Esophagus (tissue), 2 donors: ENCODE data around the gene SEPTIN2. TPM values are rescaled to one million over a fixed set of nuclear protein-coding genes. Genes with fewer than 3 reads are reported as not detected.
"Not testable (repeated sequence)": the region's sequence is repeated elsewhere in the genome, so short reads cannot be mapped to it uniquely, and the experiment has no call there.

ENCODE experiments used
- H3K27ac ChIP-seq, 2 donors: one replicate each; pipeline ENCODE4 v1.5.1; 2013; ENCODE audit warnings: low read depth in 2 of 2, mild to moderate bottlenecking in 2 of 2, inconsistent platforms in 1 of 2, low read length in 1 of 2, moderate library complexity in 1 of 2
- H3K27me3 ChIP-seq, 2 donors: one replicate each; pipeline ENCODE4 v1.6.1; 2013; ENCODE audit warnings: low read length in 2 of 2, control low read depth in 1 of 2, mild to moderate bottlenecking in 1 of 2; ENCODE audit not compliant: insufficient read depth in 2 of 2, control insufficient read depth in 1 of 2
- H3K36me3 ChIP-seq, 2 donors: one replicate each; pipeline ENCODE4 v1.6.1; 2013; ENCODE audit warnings: low read length in 1 of 2; ENCODE audit not compliant: control insufficient read depth in 2 of 2, insufficient read depth in 2 of 2
- H3K4me1 ChIP-seq, 2 donors: one replicate each; pipeline ENCODE4 v1.6.1; 2013; ENCODE audit warnings: low read length in 1 of 2; ENCODE audit not compliant: control insufficient read depth in 2 of 2, insufficient read depth in 2 of 2
- H3K4me3 ChIP-seq, 2 donors: one replicate each; pipeline ENCODE4 v1.5.1; 2013; ENCODE audit warnings: low read length in 2 of 2, mild to moderate bottlenecking in 2 of 2, low read depth in 1 of 2, moderate library complexity in 1 of 2
- H3K9me3 ChIP-seq, 2 donors: one replicate each; pipeline ENCODE4 v1.6.1; 2013; ENCODE audit warnings: mild to moderate bottlenecking in 2 of 2, low read depth in 1 of 2, low read length in 1 of 2, moderate library complexity in 1 of 2; ENCODE audit not compliant: control insufficient read depth in 2 of 2, insufficient read depth in 1 of 2
- WGBS, 2 donors: extraction: QIAGEN DNeasy Blood & Tissue Kit; methylation state at CpG; one replicate each; pipeline ENCODE4 v1.1.7; 2013; 5-methylcytosine and 5-hydroxymethylcytosine counted together
- polyA plus RNA-seq, 2 donors: library from polyadenylated mRNA; stranded (reverse); fragments of 200-250 nt; gene quantifications; one replicate each; pipeline ENCODE4 v1.2.3, GENCODE V29; 2013
- donor health status: healthy with polysubstance abuse.
- donor health status: Bipolar disorder and iron deficiency.

The SEPTIN2 gene
- polyA plus RNA-seq, 2 donors: 63.6 to 95.6 TPM

GRCh38 chr2:241310917-241311566 lies 4.7 kb upstream of the SEPTIN2 start:
- Histone ChIP-seq H3K9me3 (no peaks in the 10 kb centered on the region), H3K4me3 (no peak overlapping the region), H3K27ac (no peak overlapping the region), H3K36me3 (peaks cover 0 to 4% of the 10 kb centered on the region in 2 donors), H3K27me3 (no peaks in the 10 kb centered on the region), H3K4me1 (peaks cover 0 to 3% of the 10 kb centered on the region in 2 donors)
- 89 to 91% methylated on average over 13 of the region's 13 CpGs for WGBS, 2 donors

GRCh38 chr2:241312082-241312481 lies 3.6 kb upstream of the SEPTIN2 start:
- Histone ChIP-seq H3K9me3 (no peaks in the 10 kb centered on the region), H3K27ac (no peak overlapping the region), H3K27me3 (no peaks in the 10 kb centered on the region), H3K4me3 (no peak overlapping the region), H3K36me3 (peaks cover 0 to 4% of the 10 kb centered on the region in 2 donors), H3K4me1 (peaks cover 0 to 3% of the 10 kb centered on the region in 2 donors)
- 39 to 57% methylated on average over 4 of the region's 4 CpGs for WGBS, 2 donors

- no peak overlapping the region for H3K27ac ChIP-seq
- peaks cover 0 to 3% of the 10 kb centered on the region in 2 donors for H3K4me1 ChIP-seq
- H3K4me3 ChIP-seq: no peak overlapping the region
- no peaks in the 10 kb centered on the region for H3K27me3 ChIP-seq
- peaks cover 0 to 3% of the 10 kb centered on the region in 2 donors for H3K36me3 ChIP-seq
- WGBS, 2 donors: 72 to 87% methylated on average over 8 of the region's 8 CpGs
- H3K9me3 ChIP-seq: no peaks in the 10 kb centered on the region
These were observed 2.1 kb upstream of the SEPTIN2 start for GRCh38 chr2:241313543-241314095.

- Histone ChIP-seq H3K9me3 (no peaks in the 10 kb centered on the region), H3K27me3 (no peaks in the 10 kb centered on the region), H3K36me3 (no peaks in the 10 kb centered on the region), H3K4me1 (peaks cover 0 to 3% of the 10 kb centered on the region in 2 donors), H3K4me3 (peak overlapping the region; percentile 58 to 96), H3K27ac (peak overlapping the region; percentile 99)
- 3% methylated on average over 38 of the region's 38 CpGs for WGBS, 2 donors
These were observed 1.3 kb upstream of the SEPTIN2 start for GRCh38 chr2:241314226-241315092.

DNA sequence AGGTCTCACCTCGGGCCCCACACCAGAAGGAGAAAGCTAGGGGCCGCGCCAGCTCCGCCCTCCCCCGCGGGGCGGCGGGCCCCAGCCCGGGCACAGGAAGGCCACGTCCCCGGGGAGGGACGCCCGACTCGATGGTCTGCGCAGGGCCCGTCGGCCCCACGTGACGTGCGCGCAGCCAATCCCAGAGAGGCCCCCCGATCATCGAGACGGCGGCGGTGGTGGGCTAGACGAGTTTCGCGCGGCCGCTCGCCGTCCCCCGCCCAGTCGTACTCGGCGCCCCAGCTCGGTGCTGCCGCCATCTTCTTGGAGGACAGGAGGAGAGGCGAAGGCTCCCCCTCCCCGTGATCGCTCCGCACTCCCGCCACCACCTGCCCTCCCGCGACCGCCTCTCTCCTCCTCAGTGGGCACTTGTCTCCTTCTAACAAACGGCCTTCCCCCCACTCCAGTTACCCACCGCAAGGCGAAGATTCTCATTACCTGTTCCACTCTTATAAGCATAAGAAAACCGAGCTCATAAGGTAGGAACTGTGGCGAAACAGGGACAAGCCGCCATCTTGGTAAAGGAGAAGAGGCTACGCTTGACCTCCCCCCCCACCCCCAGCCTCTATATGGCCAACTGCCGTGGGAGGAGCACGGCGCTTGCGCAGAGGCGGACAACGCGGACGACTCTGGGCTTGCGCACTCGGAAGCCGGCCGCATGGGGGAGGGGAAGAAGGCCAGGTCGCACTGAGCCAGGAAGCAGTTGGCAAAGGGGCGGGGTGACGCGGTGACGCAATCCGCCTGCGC lies 439 bp upstream of the SEPTIN2 start, which contains the start of gene HDLBP:
HDLBP (minus strand) TSS at position 580 of the 786 bp plus-strand sequence. CDS start 48,803 bp downstream, outside the sequence.
- H3K4me3 ChIP-seq: peak within 1 kb of the TSS; percentile 58 to 98
- no peaks in the 10 kb centered on the region for H3K36me3 ChIP-seq
- H3K4me1 ChIP-seq: peaks cover under 1 to 3% of the 10 kb centered on the region in 2 donors
- no peaks in the 10 kb centered on the region for H3K9me3 ChIP-seq
- peak within 1 kb of the TSS; percentile 99 for H3K27ac ChIP-seq
- no peaks in the 10 kb centered on the region for H3K27me3 ChIP-seq
- WGBS, 2 donors: 0% methylated on average over 47 to 73 of the region's 73 CpGs

DNA sequence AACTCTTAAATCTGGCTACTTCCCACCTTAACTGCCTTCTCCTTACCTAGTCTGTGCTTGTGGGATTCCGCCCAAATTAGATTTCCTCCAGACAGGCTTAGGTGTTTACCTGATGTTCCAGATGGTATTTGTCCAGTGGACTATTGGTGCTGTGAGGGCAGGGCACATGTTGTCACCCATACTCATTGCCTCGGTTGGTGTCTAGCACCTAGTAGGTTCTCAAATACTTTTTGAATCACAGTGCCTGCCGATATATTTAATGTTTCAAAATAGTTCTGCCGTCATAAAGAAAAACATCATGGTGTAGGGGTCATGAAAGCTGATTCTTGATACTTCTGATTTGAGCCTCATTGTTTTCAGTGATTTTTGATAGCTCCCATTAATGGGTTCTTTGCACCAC lies 1.1 kb downstream of the SEPTIN2 start:
- peaks cover 0 to 2% of the 10 kb centered on the region in 2 donors for H3K4me1 ChIP-seq
- H3K36me3 ChIP-seq: no peaks in the 10 kb centered on the region
- H3K27ac ChIP-seq: peak overlapping the region; percentile 98
- H3K27me3 ChIP-seq: no peaks in the 10 kb centered on the region
- no peaks in the 10 kb centered on the region for H3K9me3 ChIP-seq
- peak overlapping the region; percentile 58 to 98 for H3K4me3 ChIP-seq
- WGBS, 2 donors: 6 to 8% methylated on average over 4 of the region's 4 CpGs

- Histone ChIP-seq H3K36me3 (no peaks in the 10 kb centered on the region), H3K9me3 (no peaks in the 10 kb centered on the region), H3K27me3 (no peaks in the 10 kb centered on the region), H3K4me3 (peak overlapping the region in 1 of 2 donors; percentile 58), H3K4me1 (peaks cover 0 to 2% of the 10 kb centered on the region in 2 donors), H3K27ac (no peak overlapping the region)
- WGBS, 2 donors: 34 to 48% methylated on average over 4 of the region's 4 CpGs
These were observed 1.7 kb downstream of the SEPTIN2 start for GRCh38 chr2:241317391-241317790.

- not testable (repeated sequence) for H3K9me3 ChIP-seq, H3K27ac ChIP-seq, H3K4me3 ChIP-seq, H3K4me1 ChIP-seq, H3K27me3 ChIP-seq, H3K36me3 ChIP-seq
- 81 to 86% methylated on average over 6 of the region's 6 CpGs for WGBS, 2 donors
These were observed 3.1 kb downstream of the SEPTIN2 start for GRCh38 chr2:241318830-241319229.

GRCh38 chr2:241320394-241320793 lies 4.7 kb downstream of the SEPTIN2 start:
- Histone ChIP-seq H3K27ac (no peak overlapping the region), H3K4me3 (no peak overlapping the region), H3K27me3 (no peaks in the 10 kb centered on the region), H3K4me1 (peaks cover 0 to 2% of the 10 kb centered on the region in 2 donors), H3K36me3 (peaks cover 0 to 3% of the 10 kb centered on the region in 2 donors), H3K9me3 (no peaks in the 10 kb centered on the region)
- 93 to 94% methylated on average over 8 of the region's 8 CpGs for WGBS, 2 donors
